ENCODE measurements around the gene ABCA5.

GRCh38 chr17:69254187-69254586 lies 72.7 kb downstream of the ABCA5 start:
- TF ChIP-seq EP300 (IDR thresholded peaks at IDR 0.05) (no peak), POLR2A (IDR thresholded peaks at IDR 0.05) (no peak)

All from suprapubic skin (tissue), 2 donors.